ENCODE results near the gene DRC7.
"Not testable (repeated sequence)": the region's sequence is repeated elsewhere in the genome, so short reads cannot be mapped to it uniquely, and the experiment has no call there.

Gene DRC7

GRCh38 chr16:57740423-57741071, 45.9 kb downstream of the DRC7 start:
- DNase-seq, result no peak

GRCh38 chr16:57741660-57742191, 47.1 kb downstream of the DRC7 start:
- DNase-seq, result no peak

GRCh38 chr16:57742543-57742942, 47.9 kb downstream of the DRC7 start:
- no peak for DNase-seq

GRCh38 chr16:57743458-57743857, 48.9 kb downstream of the DRC7 start:
- DNase-seq, result no peak

GRCh38 chr16:57743886-57744641, 49.5 kb downstream of the DRC7 start:
- no peak for DNase-seq

- no peak for DNase-seq
These were observed 50.0 kb downstream of the DRC7 start for GRCh38 chr16:57744642-57744903.

GRCh38 chr16:57745768-57746167, 51.2 kb downstream of the DRC7 start:
- DNase-seq, result no peak

- not testable (repeated sequence) for DNase-seq
These were observed 51.7 kb downstream of the DRC7 start for GRCh38 chr16:57746316-57746715.

GRCh38 chr16:57747091-57747490, 52.5 kb downstream of the DRC7 start:
- DNase-seq, result no peak

GRCh38 chr16:57747496-57747895, 52.9 kb downstream of the DRC7 start:
- DNase-seq, result no peak

GRCh38 chr16:57747996-57748395, 53.4 kb downstream of the DRC7 start:
- no peak for DNase-seq

GRCh38 chr16:57748596-57748995, 54.0 kb downstream of the DRC7 start:
- no peak for DNase-seq

GRCh38 chr16:57749101-57749692, 54.6 kb downstream of the DRC7 start:
- no peak for DNase-seq

- no peak for DNase-seq
These were observed 55.3 kb downstream of the DRC7 start for GRCh38 chr16:57749856-57750452.

- no peak for DNase-seq
These were observed 56.4 kb downstream of the DRC7 start for GRCh38 chr16:57750796-57751538.

- DNase-seq, result no peak
These were observed 57.1 kb downstream of the DRC7 start for GRCh38 chr16:57751539-57752202.

- no peak for DNase-seq
These were observed 57.6 kb downstream of the DRC7 start for GRCh38 chr16:57752203-57752580.

- no peak for DNase-seq
These were observed 58.2 kb downstream of the DRC7 start for GRCh38 chr16:57752581-57753447.

- DNase-seq, result no peak
These were observed 59.1 kb downstream of the DRC7 start for GRCh38 chr16:57753448-57754353.

- DNase-seq, result no peak
These were observed 59.9 kb downstream of the DRC7 start for GRCh38 chr16:57754354-57755060.

Data from NCI-H1694 (cell line).